Psoas muscle (tissue), 8 donors: Measurements from ENCODE around the gene ADARB1. TPM values are rescaled to one million over a fixed set of nuclear protein-coding genes. Genes with fewer than 3 reads are reported as not detected.

Source experiments
- ATAC-seq, 4 donors: fragments of 200-7000 bp; cut with Tn5 transposase; one replicate each; pipeline ENCODE4 v1.9.1; 2020; ENCODE audit warnings: moderate library complexity in 3 of 4, mild to moderate bottlenecking in 2 of 4
- DNase-seq, 2 donors: peaks; one replicate each; pipeline ENCODE4 v3.0.0-alpha.2; 2020
- H3K27ac ChIP-seq: fragments of 200-600 bp; one replicate; pipeline ENCODE4 v1.8.0; 2022
- H3K27me3 ChIP-seq, 3 donors: fragments of 200-600 bp in 1 of 3; one replicate each; pipeline versions ENCODE4 v1.6.1 to v1.8.0; 2013 to 2022; ENCODE audit warnings: low read length in 2 of 3, mild to moderate bottlenecking in 2 of 3, moderate library complexity in 1 of 3; ENCODE audit not compliant: insufficient read depth in 3 of 3
- H3K36me3 ChIP-seq, 2 donors: fragments of 200-600 bp in 1 of 2; one replicate each; pipeline versions ENCODE4 v1.6.1 to v1.8.0; 2013 to 2022; ENCODE audit warnings: low read depth in 1 of 2, mild to moderate bottlenecking in 1 of 2, moderate library complexity in 1 of 2; ENCODE audit not compliant: insufficient read depth in 1 of 2
- H3K4me1 ChIP-seq: fragments of 200-600 bp; one replicate; pipeline ENCODE4 v1.8.0; 2022
- H3K4me3 ChIP-seq: fragments of 200-600 bp; one replicate; pipeline ENCODE4 v1.8.0; 2022; ENCODE audit warnings: mild to moderate bottlenecking
- H3K9me3 ChIP-seq: fragments of 200-600 bp; one replicate; pipeline ENCODE4 v1.8.0; 2022
- WGBS, 3 donors: extraction: QIAGEN DNeasy Blood & Tissue Kit; methylation state at CpG; one replicate each; pipeline versions ENCODE4 v1.1.6 to v1.1.7; 2013; 5-methylcytosine and 5-hydroxymethylcytosine counted together
- intact Hi-C, 2 donors: fragments of 100-400 bp; cut with DNase I; formaldehyde crosslinking; loops; one replicate each; pipeline versions ENCODE4 v1.11.0 to v1.14.2; 2022
- polyA plus RNA-seq, 3 donors: library from polyadenylated mRNA; stranded (reverse); fragments of 200-250 nt; gene quantifications; one replicate each; pipeline ENCODE4 v1.2.3, GENCODE V29; 2013
- total RNA-seq, 4 donors: library from RNA; stranded (reverse); fragmentation: NEBNext Ultra II Directional in 2 of 4; extraction: Animal tissue kit (Norgen Biotek cat#: 25700) in 2 of 4; gene quantifications; one replicate each; pipeline versions ENCODE4 v1.2.1 to v1.2.4, GENCODE V29; 2021 to 2023
- TF ChIP-seq, protein P1 (sequence below): fragments of 200-600 bp; IDR thresholded peaks from one replicate; pipeline ENCODE4 v1.8.0; 2022; ENCODE audit warnings: antibody characterized with exemption
- donor health status: healthy with polysubstance abuse.
- donor health status: DM: no; HTN: no; CAD: no; lungs with moderate emphysema.
- donor health status: Bipolar disorder and iron deficiency.
- donor health status: healthy.
- donor health status: DM: yes; HTN: yes; CAD: no.
- donor health status: DM: no; HTN: no; CAD: no.
- donor health status: DM: no; HTN: no; CAD: no.
- donor health status: DM: yes; HTN: yes; CAD: no.

Gene ADARB1
- total and polyA plus RNA-seq, 7 donors, result 3.8 to 22.7 (median 6.9) TPM

DNA sequence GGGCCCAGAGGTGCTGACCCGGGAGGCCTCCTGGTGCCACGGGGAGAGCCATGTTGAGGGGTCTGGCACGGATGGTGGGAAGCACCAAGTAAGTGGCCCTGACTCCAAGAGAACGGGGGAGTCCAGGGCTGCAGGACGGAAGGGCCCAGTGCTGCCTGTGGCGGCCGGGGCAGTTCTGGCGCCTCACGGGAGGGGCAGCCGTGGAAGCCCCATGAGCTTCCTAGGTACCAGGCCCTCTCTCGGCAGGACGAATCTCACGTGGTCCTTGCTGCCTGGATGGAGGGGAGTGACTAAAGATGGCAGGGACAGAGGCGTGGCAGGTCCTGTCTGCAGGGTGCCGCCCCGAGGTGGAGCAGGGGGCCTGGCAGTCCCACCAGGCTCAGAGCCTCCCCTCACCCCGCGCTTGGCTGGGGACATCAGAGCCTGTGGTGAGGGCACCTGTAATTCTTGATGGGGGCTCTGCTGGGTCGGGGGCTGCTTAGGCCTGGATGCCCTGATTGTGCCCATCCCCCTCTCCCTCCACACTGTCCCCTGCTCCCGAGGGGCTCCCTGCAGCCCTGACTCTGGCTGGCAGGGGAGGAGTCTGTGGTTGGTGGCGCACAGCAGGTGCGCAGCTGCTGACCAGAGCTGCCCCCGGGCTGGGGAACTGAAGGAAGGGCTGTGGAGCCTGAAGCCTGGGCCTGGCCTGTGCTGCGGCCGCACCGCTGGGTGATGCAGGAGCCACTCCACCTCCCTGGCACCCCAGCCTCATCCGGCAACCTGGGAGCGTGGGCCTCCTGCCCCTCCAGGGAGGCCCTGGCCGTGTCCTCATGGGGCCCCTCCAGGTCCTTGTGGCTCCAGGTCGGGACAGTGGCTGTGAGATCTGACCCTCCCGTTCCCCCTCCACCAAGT is 181.9 kb downstream of the ADARB1 start:
- ATAC-seq, result no peak
- Histone ChIP-seq H3K36me3 (no peaks in the 10 kb centered on the region), H3K4me1 (no peaks in the 10 kb centered on the region), H3K27me3 (peaks cover 0 to 39% (median 17%) of the 10 kb centered on the region in 3 donors), H3K4me3 (no peak overlapping the region), H3K9me3 (no peaks in the 10 kb centered on the region), H3K27ac (no peak overlapping the region)
- WGBS, 3 donors, result 79 to 83% (median 83%) methylated on average over 29 to 31 of the region's 31 CpGs
- intact Hi-C loops, result no loop called here
- TF ChIP-seq, protein P1, sequence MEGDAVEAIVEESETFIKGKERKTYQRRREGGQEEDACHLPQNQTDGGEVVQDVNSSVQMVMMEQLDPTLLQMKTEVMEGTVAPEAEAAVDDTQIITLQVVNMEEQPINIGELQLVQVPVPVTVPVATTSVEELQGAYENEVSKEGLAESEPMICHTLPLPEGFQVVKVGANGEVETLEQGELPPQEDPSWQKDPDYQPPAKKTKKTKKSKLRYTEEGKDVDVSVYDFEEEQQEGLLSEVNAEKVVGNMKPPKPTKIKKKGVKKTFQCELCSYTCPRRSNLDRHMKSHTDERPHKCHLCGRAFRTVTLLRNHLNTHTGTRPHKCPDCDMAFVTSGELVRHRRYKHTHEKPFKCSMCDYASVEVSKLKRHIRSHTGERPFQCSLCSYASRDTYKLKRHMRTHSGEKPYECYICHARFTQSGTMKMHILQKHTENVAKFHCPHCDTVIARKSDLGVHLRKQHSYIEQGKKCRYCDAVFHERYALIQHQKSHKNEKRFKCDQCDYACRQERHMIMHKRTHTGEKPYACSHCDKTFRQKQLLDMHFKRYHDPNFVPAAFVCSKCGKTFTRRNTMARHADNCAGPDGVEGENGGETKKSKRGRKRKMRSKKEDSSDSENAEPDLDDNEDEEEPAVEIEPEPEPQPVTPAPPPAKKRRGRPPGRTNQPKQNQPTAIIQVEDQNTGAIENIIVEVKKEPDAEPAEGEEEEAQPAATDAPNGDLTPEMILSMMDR, result no peak
- DNase-seq, result peak in 1 of 2 donors; percentile 38

DNA sequence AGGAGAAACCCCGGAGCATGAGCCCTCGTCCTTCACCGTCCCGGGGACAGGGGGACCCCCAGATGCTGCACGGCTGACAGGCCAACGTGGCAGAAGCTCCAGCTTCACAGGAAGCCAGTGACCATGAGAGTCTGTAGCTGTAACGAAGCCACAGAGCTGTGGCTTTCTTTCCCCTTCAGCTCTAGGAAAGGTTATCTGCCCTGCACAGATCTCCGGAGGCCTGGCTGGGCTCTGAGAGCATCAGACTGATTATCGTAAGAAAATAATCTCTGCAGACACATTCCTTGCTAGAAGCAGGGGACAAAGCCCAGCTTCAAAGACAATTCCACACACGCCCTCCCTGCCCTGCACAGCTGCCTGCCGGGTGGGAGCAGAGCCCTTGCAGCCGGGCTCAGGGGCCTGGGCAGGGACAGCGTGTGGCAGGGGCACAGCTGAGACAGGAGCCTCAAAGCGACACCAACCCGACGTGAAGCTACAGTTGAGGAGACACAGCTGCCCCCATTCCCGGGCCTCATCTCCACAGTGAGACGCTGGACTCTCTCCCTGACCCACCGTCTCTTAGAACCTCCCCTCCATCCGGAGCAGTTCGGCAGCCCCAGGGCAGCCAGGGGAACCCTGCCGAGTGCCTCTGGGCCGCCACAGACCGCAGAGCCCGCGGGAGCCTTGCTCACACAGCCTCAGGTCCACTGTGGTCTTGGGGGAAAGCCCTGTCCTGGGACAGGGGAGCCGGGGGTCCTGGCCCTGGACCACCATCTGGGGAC is 182.7 kb downstream of the ADARB1 start:
- TF ChIP-seq, protein P1, result no peak
- DNase-seq, result peak in 1 of 2 donors; percentile 27
- peaks cover 0 to 3% of the 10 kb centered on the region in 2 donors for H3K36me3 ChIP-seq
- no peak for ATAC-seq
- no peak overlapping the region for H3K4me3 ChIP-seq
- WGBS, 3 donors, result 38 to 49% (median 42%) methylated on average over 27 of the region's 27 CpGs
- no peaks in the 10 kb centered on the region for H3K9me3 ChIP-seq
- H3K27ac ChIP-seq, result no peak overlapping the region
- H3K4me1 ChIP-seq, result no peaks in the 10 kb centered on the region
- intact Hi-C loops, result no loop called here
- H3K27me3 ChIP-seq, result peaks cover 0 to 39% (median 17%) of the 10 kb centered on the region in 3 donors

DNA sequence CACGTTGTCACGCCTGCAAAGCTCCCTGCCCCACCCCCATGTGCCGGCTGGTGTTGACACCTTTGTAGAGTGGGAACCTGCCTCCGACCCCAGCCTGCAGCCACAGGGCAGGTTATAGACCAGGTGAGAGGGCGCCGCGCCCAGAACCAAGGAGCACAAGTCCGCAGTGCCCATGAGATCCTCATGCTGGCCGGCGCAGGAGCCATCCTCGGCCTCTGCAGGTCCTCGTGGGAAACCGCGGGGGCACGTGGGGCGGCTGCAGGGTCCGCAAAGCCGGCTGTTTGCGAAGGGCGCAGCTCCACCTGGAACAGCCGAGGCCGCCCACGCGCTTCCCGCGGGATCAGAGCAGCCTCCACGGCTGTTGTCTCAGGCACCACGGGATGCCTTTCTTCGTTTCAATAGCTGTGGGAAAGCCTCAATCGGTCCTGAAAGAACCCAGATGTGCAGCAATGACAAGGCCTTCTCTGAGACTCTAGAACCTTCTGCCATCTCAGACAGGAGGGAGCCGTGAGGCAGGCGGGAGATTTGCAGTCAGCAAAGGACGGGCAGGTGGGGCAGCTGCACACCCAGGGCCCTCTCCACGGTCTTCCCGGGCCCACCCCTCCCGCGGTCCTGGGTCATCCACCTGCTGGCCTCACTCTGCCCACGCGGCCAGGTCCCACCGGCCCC is 183.4 kb downstream of the ADARB1 start:
- H3K27me3 ChIP-seq, result peaks cover 0 to 33% (median 17%) of the 10 kb centered on the region in 3 donors
- H3K4me1 ChIP-seq, result no peaks in the 10 kb centered on the region
- ATAC-seq (no peak), DNase-seq (peak in 1 of 2 donors; percentile 46)
- no peak overlapping the region for H3K4me3 ChIP-seq
- no peak overlapping the region for H3K27ac ChIP-seq
- intact Hi-C loops, result no loop called here
- TF ChIP-seq, protein P1, result no peak
- H3K9me3 ChIP-seq, result no peaks in the 10 kb centered on the region
- whole genome bisulfite sequencing, 3 donors, result 53 to 62% (median 58%) methylated on average over 39 to 40 of the region's 40 CpGs
- peaks cover 0 to 9% of the 10 kb centered on the region in 2 donors for H3K36me3 ChIP-seq

- no peaks in the 10 kb centered on the region for H3K9me3 ChIP-seq
- no peak overlapping the region for H3K4me3 ChIP-seq
- peaks cover 0 to 26% (median 13%) of the 10 kb centered on the region in 3 donors for H3K27me3 ChIP-seq
- H3K4me1 ChIP-seq, result no peaks in the 10 kb centered on the region
- no peak overlapping the region for H3K27ac ChIP-seq
- intact Hi-C loops, result no loop called here
- peak in 1 of 2 donors; percentile 31 for DNase-seq
- ATAC-seq, result no peak
- H3K36me3 ChIP-seq, result peaks cover 0 to 14% of the 10 kb centered on the region in 2 donors
- TF ChIP-seq, protein P1, result no peak
- 56 to 65% (median 58%) methylated on average over 19 of the region's 19 CpGs for WGBS, 3 donors
Observed at GRCh38 chr21:45258466-45258865, 184.1 kb downstream of the ADARB1 start.
